Hepatocyte (in vitro differentiated cells): Measurements from ENCODE around the gene CDK6. TPM values are rescaled to one million over a fixed set of nuclear protein-coding genes. Genes with fewer than 3 reads are reported as not detected.
A peak's percentile ranks its signal among the peaks of the same experiment; 100 is the strongest.

Experiments
- DNase-seq: peaks from one replicate; pipeline ENCODE4 v3.0.0-alpha.2; 2016; ENCODE audit warnings: low spot score
- H2AFZ ChIP-seq: fragments of 200-600 bp; sonication (generic); 2 replicates; pipeline ENCODE4 v1.6.0; 2016; ENCODE audit warnings: antibody characterized with exemption, mild to moderate bottlenecking
- H3K27ac ChIP-seq: fragments of 200-600 bp; sonication (generic); 2 replicates; pipeline ENCODE4 v1.5.1; 2016; ENCODE audit warnings: mild to moderate bottlenecking
- H3K27me3 ChIP-seq: fragments of 200-600 bp; sonication (generic); 2 replicates; pipeline ENCODE4 v1.6.1; 2016
- H3K36me3 ChIP-seq: fragments of 200-600 bp; sonication (generic); replicated peaks from 2 replicates; pipeline ENCODE4 v1.5.1; 2016; ENCODE audit warnings: low read depth; ENCODE audit not compliant: insufficient read depth
- H3K4me1 ChIP-seq: fragments of 200-600 bp; sonication (generic); 2 replicates; pipeline ENCODE4 v1.5.1; 2016; ENCODE audit warnings: mild to moderate bottlenecking, moderate library complexity; ENCODE audit not compliant: insufficient read depth
- H3K4me2 ChIP-seq: fragments of 200-600 bp; sonication (generic); 2 replicates; pipeline ENCODE4 v1.6.0; 2016
- H3K4me3 ChIP-seq: fragments of 200-600 bp; sonication (generic); 2 replicates; pipeline ENCODE4 v1.5.1; 2016; ENCODE audit warnings: mild to moderate bottlenecking
- H3K79me2 ChIP-seq: fragments of 200-600 bp; sonication (generic); 2 replicates; pipeline ENCODE4 v1.6.0; 2017; ENCODE audit warnings: mild to moderate bottlenecking
- H3K9me2 ChIP-seq: fragments of 200-600 bp; sonication (generic); replicated peaks from 2 replicates; pipeline ENCODE4 v1.6.0; 2017; ENCODE audit warnings: mild to moderate bottlenecking; ENCODE audit not compliant: insufficient read depth
- H3K9me3 ChIP-seq: fragments of 200-600 bp; sonication (generic); 2 replicates; pipeline ENCODE4 v1.5.1; 2016; ENCODE audit warnings: low read depth, mild to moderate bottlenecking
- H4K20me1 ChIP-seq: fragments of 200-600 bp; sonication (generic); 2 replicates; pipeline ENCODE4 v1.6.0; 2016; ENCODE audit warnings: mild to moderate bottlenecking; ENCODE audit not compliant: insufficient read depth, poor library complexity, severe bottlenecking
- CTCF ChIP-seq: fragments of 200-600 bp; sonication (generic); IDR thresholded peaks from 2 replicates; pipeline ENCODE4 v1.5.1; 2016; ENCODE audit warnings: antibody characterized with exemption, mild to moderate bottlenecking; ENCODE audit not compliant: poor library complexity
- EZH2 ChIP-seq: fragments of 200-600 bp; sonication (generic); IDR thresholded peaks from 2 replicates; pipeline ENCODE4 v1.6.1; 2016; ENCODE audit warnings: antibody characterized with exemption, mild to moderate bottlenecking, borderline replicate concordance
- EZH2phosphoT487 ChIP-seq: fragments of 200-600 bp; sonication (generic); IDR thresholded peaks from one replicate; pipeline ENCODE4 v1.6.1; 2018; ENCODE audit warnings: antibody characterized with exemption, mild to moderate bottlenecking, low read depth, moderate library complexity; ENCODE audit not compliant: unreplicated experiment, severe bottlenecking
- WGBS: methylation state at CpG from one replicate; pipeline ENCODE4 v1.1.6; 2016; ENCODE audit warnings: low lambda C conversion rate; ENCODE audit errors: missing lambda C conversion rate; 5-methylcytosine and 5-hydroxymethylcytosine counted together
- polyA plus RNA-seq: library from polyadenylated mRNA; unstranded; fragments of >200 nt; fragmentation: Nextera tagmentation; extraction: Ambion mirVana; gene quantifications from 2 replicates; pipeline ENCODE4 v1.2.1, GENCODE V29; 2016
- total RNA-seq: library from RNA; depleted of rRNA; stranded (reverse); fragments of >200 nt; gene quantifications from 2 replicates; pipeline ENCODE4 v1.2.3, GENCODE V29; 2014

Gene CDK6
- total and polyA plus RNA-seq, 2 experiments from 2014 or later, result 18.7 to 64.5 TPM

DNA sequence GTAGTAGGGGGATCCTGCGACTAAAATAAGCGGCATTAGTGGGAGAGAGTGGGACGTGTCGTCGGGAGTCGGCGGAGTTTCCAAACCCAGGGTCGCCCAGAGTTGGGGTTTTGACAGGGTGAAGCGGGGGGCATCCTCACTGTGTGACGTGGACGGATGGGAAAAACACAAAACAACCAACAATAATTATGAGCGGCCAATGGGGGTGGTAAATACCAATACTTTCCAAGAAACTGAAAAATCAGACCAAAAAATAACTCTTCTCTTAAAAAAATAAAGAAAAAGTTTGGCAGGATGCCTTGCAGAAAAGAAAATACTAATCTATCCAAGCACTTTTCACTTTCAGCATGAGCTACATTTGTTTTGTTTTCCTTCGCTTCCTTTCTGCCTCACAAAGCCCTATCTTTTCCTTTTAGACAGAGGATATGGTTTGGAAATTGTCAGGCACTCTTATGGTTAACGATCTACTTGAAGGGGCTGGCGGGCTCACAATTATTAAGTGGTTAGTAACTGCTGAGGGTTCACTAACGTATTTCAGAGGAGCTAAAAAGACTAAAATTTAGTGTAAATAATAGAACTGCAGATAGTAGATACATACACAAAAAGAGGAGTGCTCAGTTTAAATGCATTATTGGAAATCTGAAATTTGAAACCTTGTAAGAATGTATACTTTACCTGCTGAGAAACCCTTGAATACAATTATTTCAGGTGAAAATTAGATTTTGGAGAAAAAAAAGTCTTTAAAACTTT is 802 bp upstream of the CDK6 start:
- DNase-seq, result peak; percentile 42
- H3K9me2 ChIP-seq, result no peaks in the 10 kb centered on the region
- H3K79me2 ChIP-seq, result peaks cover 22% of the 10 kb centered on the region
- peak overlapping the region; percentile 58 for H3K4me3 ChIP-seq
- WGBS, result under 1% methylated on average over 16 of the region's 16 CpGs
- peak overlapping the region; percentile 98 for H3K27ac ChIP-seq
- H3K36me3 ChIP-seq, result no peaks in the 10 kb centered on the region
- no peaks in the 10 kb centered on the region for H4K20me1 ChIP-seq
- no peaks in the 10 kb centered on the region for H3K9me3 ChIP-seq
- TF ChIP-seq CTCF (no peak), EZH2phosphoT487 (no peak), EZH2 (no peak)
- H2AFZ ChIP-seq, result peak overlapping the region; percentile 76
- no peaks in the 10 kb centered on the region for H3K27me3 ChIP-seq
- H3K4me1 ChIP-seq, result no peaks in the 10 kb centered on the region
- peak overlapping the region; percentile 88 for H3K4me2 ChIP-seq

DNA sequence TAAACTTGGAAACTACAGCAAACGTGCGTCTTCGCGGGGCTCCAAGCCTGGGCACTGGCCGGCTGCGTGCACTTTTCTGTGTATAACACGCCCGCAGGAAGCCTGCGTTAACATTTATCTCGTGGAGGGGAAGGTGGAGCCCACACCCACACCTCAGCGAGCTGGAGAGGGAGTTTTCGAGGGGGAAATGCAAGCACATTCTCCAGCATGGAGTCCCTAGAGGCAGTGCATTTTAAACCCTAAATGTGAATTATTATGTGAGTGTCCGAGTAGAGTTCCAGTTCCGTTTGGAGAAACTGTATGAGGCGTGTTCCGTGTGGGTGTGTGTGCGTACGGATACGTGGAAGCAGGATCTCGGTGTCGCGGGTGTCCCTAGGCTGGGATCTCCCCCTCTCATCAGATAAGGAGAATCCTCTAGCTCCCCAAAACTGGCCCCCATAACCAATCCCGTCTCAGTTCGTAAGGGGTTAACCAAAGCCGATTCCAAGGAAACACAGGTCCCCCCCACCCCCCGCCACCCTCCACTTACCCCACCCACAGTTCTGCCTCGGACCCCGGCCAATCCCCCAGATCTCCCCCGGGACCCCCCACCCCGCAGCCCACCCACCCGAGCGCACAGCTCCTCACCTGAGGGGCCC is 403 bp downstream of the CDK6 start:
- H3K9me2 ChIP-seq, result no peaks in the 10 kb centered on the region
- WGBS, result under 1% methylated on average over 29 of the region's 32 CpGs
- H3K27me3 ChIP-seq, result no peaks in the 10 kb centered on the region
- peak overlapping the region; percentile 58 for H3K4me3 ChIP-seq
- TF ChIP-seq EZH2, result no peak
- no peak for TF ChIP-seq EZH2phosphoT487
- TF ChIP-seq CTCF, result no peak
- peak overlapping the region; percentile 98 for H3K27ac ChIP-seq
- H2AFZ ChIP-seq, result peak overlapping the region; percentile 76
- peaks cover 34% of the 10 kb centered on the region for H3K79me2 ChIP-seq
- H3K9me3 ChIP-seq, result no peaks in the 10 kb centered on the region
- no peaks in the 10 kb centered on the region for H3K36me3 ChIP-seq
- H3K4me1 ChIP-seq, result peaks cover under 1% of the 10 kb centered on the region
- peak; percentile 28 for DNase-seq
- H4K20me1 ChIP-seq, result peaks cover 6% of the 10 kb centered on the region
- H3K4me2 ChIP-seq, result peak overlapping the region; percentile 88

DNA sequence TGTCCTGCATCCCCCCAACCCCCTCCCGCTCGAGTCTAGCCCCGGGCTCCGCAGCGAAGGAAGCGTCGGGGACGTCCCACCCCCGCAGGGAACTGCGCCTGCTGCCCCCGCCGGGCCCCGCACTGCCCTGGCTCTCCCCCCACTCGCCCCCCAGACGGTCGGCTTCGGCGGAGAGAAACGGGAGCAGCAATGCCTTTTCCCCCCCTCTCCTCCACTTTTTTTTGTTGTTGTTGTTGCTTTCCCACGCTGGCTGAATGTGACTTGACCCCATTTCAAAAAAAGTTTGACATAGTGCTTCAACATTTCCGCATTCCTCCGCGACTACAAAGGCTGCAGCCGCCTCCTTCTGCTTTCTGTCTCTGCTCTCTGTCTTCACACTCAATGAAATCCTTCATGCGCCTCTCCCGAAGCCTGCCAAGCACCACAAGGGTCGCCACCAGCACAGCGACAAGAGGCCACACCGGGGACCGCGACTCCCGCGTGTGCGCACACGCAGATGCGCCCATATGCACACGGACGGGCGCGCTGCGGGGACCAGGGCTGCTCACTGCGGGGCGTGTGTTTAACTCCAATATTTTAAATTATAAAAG is 1.0 kb downstream of the CDK6 start:
- Histone ChIP-seq H3K9me3 (no peaks in the 10 kb centered on the region), H3K27ac (peak overlapping the region; percentile 98), H3K4me3 (peak overlapping the region; percentile 58), H4K20me1 (peaks cover 8% of the 10 kb centered on the region), H3K36me3 (no peaks in the 10 kb centered on the region), H3K4me1 (peaks cover 7% of the 10 kb centered on the region), H3K79me2 (peaks cover 40% of the 10 kb centered on the region), H2AFZ (peak overlapping the region; percentile 76), H3K9me2 (no peaks in the 10 kb centered on the region), H3K4me2 (peak overlapping the region; percentile 88), H3K27me3 (no peaks in the 10 kb centered on the region)
- peak; percentile 78 for DNase-seq
- WGBS, result 1% methylated on average over 29 of the region's 43 CpGs
- TF ChIP-seq EZH2phosphoT487 (no peak), EZH2 (no peak), CTCF (no peak)
